IMR-90 (cell line): Measurements from ENCODE around the gene ST14.

Source experiments
- CEBPB ChIP-seq: IDR thresholded peaks from 2 replicates; pipeline ENCODE4 v1.6.1; 2012; ENCODE audit warnings: low read depth, low read length, improper control_type of control experiment
- CHD1 ChIP-seq: IDR thresholded peaks from 2 replicates; pipeline ENCODE4 v1.6.1; 2012; ENCODE audit warnings: low read depth, low read length, improper control_type of control experiment
- CTCF ChIP-seq: conservative IDR thresholded peaks from 2 replicates; pipeline ENCODE4 v1.5.1; 2012; ENCODE audit warnings: mild to moderate bottlenecking, low read depth, low read length, improper control_type of control experiment
- MAZ ChIP-seq: IDR thresholded peaks from 2 replicates; pipeline ENCODE4 v1.6.1; 2012; ENCODE audit warnings: low read depth, mild to moderate bottlenecking, low read length, improper control_type of control experiment, moderate library complexity, borderline replicate concordance
- MXI1 ChIP-seq: IDR thresholded peaks from 2 replicates; pipeline ENCODE4 v1.6.1; 2012; ENCODE audit warnings: low read depth, mild to moderate bottlenecking, low read length, moderate library complexity, borderline replicate concordance
- POLR2A ChIP-seq: IDR thresholded peaks from 2 replicates; pipeline ENCODE4 v1.6.1; 2012; ENCODE audit warnings: mild to moderate bottlenecking, low read depth, low read length
- RAD21 ChIP-seq: IDR thresholded peaks from 2 replicates; pipeline ENCODE4 v1.6.1; 2012; ENCODE audit warnings: low read length, improper control_type of control experiment
- RCOR1 ChIP-seq: IDR thresholded peaks from 2 replicates; pipeline ENCODE4 v1.6.1; 2012; ENCODE audit warnings: mild to moderate bottlenecking, low read length, improper control_type of control experiment; ENCODE audit not compliant: insufficient replicate concordance
- RFX5 ChIP-seq: IDR thresholded peaks from 2 replicates; pipeline ENCODE4 v1.8.0; 2012; ENCODE audit warnings: low read depth, mild to moderate bottlenecking, low read length, moderate library complexity
- SMC3 ChIP-seq: fragments of 150-350 bp; IDR thresholded peaks from 2 replicates; pipeline ENCODE4 v1.6.1; 2016; ENCODE audit warnings: low read depth, mild to moderate bottlenecking, antibody characterized with exemption, low read length, moderate library complexity
- TF ChIP-seq, protein P1 (sequence below): fragments of 150-350 bp; IDR thresholded peaks from 2 replicates; pipeline ENCODE4 v1.6.1; 2017; ENCODE audit warnings: mild to moderate bottlenecking, antibody characterized with exemption, low read length, low read depth

DNA sequence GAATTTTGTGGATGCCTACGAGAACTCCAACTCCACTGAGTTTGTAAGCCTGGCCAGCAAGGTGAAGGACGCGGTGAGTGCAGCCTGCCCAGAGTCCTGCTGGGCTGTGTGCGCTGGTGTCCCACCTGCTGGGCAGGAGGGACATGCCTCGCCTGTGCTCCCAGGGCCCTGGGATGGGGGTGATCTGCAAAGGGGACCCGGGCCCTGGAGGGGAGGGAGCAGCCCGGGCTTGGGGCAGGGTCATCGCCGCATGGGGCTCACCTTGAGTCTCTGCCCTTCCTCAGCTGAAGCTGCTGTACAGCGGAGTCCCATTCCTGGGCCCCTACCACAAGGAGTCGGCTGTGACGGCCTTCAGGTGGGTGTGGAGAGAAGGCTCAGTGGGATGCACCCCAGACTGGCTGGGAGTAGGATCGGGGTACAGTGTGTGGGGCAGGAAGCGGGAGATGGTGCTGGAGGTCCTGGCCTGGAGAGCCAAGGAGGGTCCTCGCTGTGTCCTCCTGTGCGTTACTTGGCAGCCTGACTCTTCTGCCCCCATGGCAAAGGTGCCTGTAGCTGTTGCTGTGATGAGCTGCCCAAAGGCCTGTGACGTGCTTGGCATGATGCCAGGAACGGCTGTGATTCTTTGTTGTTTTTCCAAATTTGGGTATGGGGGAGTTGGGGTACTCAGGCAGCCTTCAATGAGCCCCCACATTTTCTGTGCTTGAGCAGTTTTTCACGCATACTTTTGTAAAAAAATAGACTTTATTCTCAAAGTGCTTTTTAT, 29.2 kb downstream of the ST14 start:
- TF ChIP-seq CTCF (no peak), MAZ (no peak), MXI1 (no peak), POLR2A (no peak), RAD21 (no peak), RCOR1 (no peak), SMC3 (no peak), CEBPB (no peak), CHD1 (no peak), RFX5 (no peak)
- TF ChIP-seq, protein P1, sequence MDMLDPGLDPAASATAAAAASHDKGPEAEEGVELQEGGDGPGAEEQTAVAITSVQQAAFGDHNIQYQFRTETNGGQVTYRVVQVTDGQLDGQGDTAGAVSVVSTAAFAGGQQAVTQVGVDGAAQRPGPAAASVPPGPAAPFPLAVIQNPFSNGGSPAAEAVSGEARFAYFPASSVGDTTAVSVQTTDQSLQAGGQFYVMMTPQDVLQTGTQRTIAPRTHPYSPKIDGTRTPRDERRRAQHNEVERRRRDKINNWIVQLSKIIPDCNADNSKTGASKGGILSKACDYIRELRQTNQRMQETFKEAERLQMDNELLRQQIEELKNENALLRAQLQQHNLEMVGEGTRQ = no peak
